ENCODE results near the gene CYRIA. TPM values are rescaled to one million over a fixed set of nuclear protein-coding genes. Genes with fewer than 3 reads are reported as not detected.
A peak's percentile ranks its signal among the peaks of the same experiment; 100 is the strongest.

The CYRIA gene
- total RNA-seq, 1 donor from 2014 or later, result 76.1 TPM

DNA sequence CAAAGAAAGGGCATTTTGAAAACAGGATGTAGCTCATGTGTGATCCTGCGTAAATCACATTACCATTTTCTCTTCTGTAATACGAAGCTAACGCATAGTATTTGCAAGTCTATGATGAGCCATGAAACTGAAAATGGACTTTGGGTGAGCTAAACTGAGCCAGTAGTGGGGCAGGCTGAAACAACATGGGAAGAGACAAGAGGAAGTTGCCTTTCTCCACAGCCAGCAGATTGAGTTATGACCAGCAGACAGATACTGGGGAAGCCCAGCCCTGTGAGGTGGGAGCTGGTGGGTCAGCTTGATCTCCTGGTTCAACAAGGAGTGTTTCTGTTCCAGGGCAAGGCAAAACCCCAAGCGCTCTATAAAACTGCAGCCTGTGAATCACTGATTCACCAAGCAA is 11.8 kb downstream of the CYRIA start:
- Mint-ChIP-seq H3K36me3 (ENCODE audit: low read depth) (peaks cover 51% of the 10 kb centered on the region), H3K27ac (peak overlapping the region; percentile 89), H3K9me3 (no peaks in the 10 kb centered on the region), H3K4me1 (peaks cover 100% of the 10 kb centered on the region), H3K27me3 (no peaks in the 10 kb centered on the region), H3K4me3 (peak overlapping the region; percentile 53)
- ChIA-PET POLR2A (interaction anchor here (0.7 to 8.7 kb wide), 7 partner anchors 8 to 31 kb away, joined by 4 to 84 read pairs (median 8); partner anchors contain the start of gene CYRIA), CTCF (interaction anchor here (0.9 to 3.1 kb wide), 8 partner anchors 11 to 103 kb away, joined by 3 to 12 read pairs (median 6); no protein-coding TSS in a partner anchor)
- intact Hi-C loops (cut with micrococcal nuclease), result loop anchor here (1.0 kb wide), 2 partner anchors 60 to 76 kb away; no protein-coding TSS in a partner anchor
- DNase-seq, result no peak
- TF ChIP-seq, protein P1, sequence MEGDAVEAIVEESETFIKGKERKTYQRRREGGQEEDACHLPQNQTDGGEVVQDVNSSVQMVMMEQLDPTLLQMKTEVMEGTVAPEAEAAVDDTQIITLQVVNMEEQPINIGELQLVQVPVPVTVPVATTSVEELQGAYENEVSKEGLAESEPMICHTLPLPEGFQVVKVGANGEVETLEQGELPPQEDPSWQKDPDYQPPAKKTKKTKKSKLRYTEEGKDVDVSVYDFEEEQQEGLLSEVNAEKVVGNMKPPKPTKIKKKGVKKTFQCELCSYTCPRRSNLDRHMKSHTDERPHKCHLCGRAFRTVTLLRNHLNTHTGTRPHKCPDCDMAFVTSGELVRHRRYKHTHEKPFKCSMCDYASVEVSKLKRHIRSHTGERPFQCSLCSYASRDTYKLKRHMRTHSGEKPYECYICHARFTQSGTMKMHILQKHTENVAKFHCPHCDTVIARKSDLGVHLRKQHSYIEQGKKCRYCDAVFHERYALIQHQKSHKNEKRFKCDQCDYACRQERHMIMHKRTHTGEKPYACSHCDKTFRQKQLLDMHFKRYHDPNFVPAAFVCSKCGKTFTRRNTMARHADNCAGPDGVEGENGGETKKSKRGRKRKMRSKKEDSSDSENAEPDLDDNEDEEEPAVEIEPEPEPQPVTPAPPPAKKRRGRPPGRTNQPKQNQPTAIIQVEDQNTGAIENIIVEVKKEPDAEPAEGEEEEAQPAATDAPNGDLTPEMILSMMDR (IDR thresholded peaks at IDR 0.05), result no peak
- peak; percentile 51 for ATAC-seq (ENCODE audit: low read depth)

GRCh38 chr2:16653083-16653375 is 12.6 kb downstream of the CYRIA start:
- H3K27ac Mint-ChIP-seq, result peak overlapping the region; percentile 89
- peaks cover 99% of the 10 kb centered on the region for H3K4me1 Mint-ChIP-seq
- DNase-seq (no peak), ATAC-seq (ENCODE audit: low read depth) (no peak)
- peak overlapping the region; percentile 32 for H3K4me3 Mint-ChIP-seq
- CTCF ChIA-PET, result interaction anchor here (1.0 to 2.4 kb wide), 3 partner anchors 22 to 104 kb away, joined by 3 to 11 read pairs (median 5); no protein-coding TSS in a partner anchor
- TF ChIP-seq, protein P1 (IDR thresholded peaks at IDR 0.05), result no peak
- H3K36me3 Mint-ChIP-seq (ENCODE audit: low read depth), result peaks cover 51% of the 10 kb centered on the region
- H3K9me3 Mint-ChIP-seq, result no peaks in the 10 kb centered on the region
- H3K27me3 Mint-ChIP-seq, result no peaks in the 10 kb centered on the region
- POLR2A ChIA-PET, result interaction anchor here (0.7 to 8.7 kb wide), 3 partner anchors 12 to 25 kb away, joined by 4 to 84 read pairs (median 48); partner anchors contain the start of gene CYRIA
- intact Hi-C loops (cut with micrococcal nuclease), result loop anchor here (1.0 kb wide), 2 partner anchors 60 to 76 kb away; no protein-coding TSS in a partner anchor

DNA sequence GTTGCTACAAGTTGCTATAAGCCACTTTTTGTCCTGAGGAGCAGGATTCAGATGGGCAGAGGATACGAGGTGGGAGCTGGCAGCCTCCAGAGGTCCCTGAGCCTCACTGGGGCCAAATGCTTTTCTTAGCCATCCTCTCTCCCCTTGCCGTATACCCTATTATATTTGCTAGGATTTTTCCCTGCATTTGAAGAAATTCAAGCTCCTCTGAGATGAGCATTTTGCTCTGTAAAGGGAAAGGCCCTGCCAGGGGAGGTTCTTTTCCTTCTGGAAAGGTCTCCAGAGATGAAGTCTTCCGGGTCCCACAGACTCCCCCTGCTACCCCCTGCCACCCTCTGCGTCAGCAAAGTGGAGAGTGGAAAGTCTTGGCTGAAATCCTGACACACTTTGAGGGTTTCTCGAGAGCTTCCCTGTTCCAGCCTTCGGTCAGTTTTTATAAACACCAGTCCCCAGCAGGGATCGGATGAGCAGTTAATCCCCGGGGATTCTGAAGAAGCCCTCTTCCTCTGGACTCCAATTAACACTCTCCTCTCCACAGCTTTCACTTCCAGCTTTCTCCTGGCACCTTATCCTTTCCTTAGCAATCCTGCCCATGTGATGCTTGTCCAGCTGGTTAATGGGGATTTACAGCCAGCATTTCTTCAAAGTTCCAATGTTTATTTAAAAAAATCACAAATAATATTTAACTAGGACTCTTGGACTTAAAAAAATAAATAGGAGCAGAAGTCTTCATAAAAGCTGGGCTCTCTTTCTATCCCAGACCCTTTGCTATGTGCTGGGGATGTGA is 13.1 kb downstream of the CYRIA start:
- Mint-ChIP-seq H3K36me3 (ENCODE audit: low read depth) (peaks cover 56% of the 10 kb centered on the region), H3K9me3 (no peaks in the 10 kb centered on the region), H3K27me3 (no peaks in the 10 kb centered on the region), H3K27ac (peak overlapping the region; percentile 89), H3K4me3 (peak overlapping the region; percentile 6), H3K4me1 (peaks cover 99% of the 10 kb centered on the region)
- TF ChIP-seq, protein P1 (IDR thresholded peaks at IDR 0.05), result no peak
- ChIA-PET POLR2A (interaction anchor here (1.0 to 8.7 kb wide), 4 partner anchors 9 to 24 kb away, joined by 3 to 84 read pairs (median 6); no protein-coding TSS in a partner anchor), CTCF (interaction anchor here (1.2 to 2.4 kb wide), 2 partner anchors 16 to 104 kb away, joined by 4 to 11 read pairs; no protein-coding TSS in a partner anchor)
- DNase-seq, result no peak
- ATAC-seq (ENCODE audit: low read depth), result no peak
- intact Hi-C loops (cut with micrococcal nuclease), result loop anchor here (1.0 kb wide), 2 partner anchors 61 to 77 kb away; no protein-coding TSS in a partner anchor

- ChIA-PET POLR2A (interaction anchor here (0.6 to 2.0 kb wide), 7 partner anchors 9 to 107 kb away, joined by 3 to 9 read pairs (median 3); no protein-coding TSS in a partner anchor), CTCF (interaction anchor here (1.3 to 2.1 kb wide), 4 partner anchors 11 to 106 kb away, joined by 3 to 7 read pairs (median 6); no protein-coding TSS in a partner anchor)
- DNase-seq, result no peak
- TF ChIP-seq, protein P1 (IDR thresholded peaks at IDR 0.05), result no peak
- peaks cover 98% of the 10 kb centered on the region for H3K4me1 Mint-ChIP-seq
- peak overlapping the region; percentile 95 for H3K27ac Mint-ChIP-seq
- no peaks in the 10 kb centered on the region for H3K9me3 Mint-ChIP-seq
- ATAC-seq (ENCODE audit: low read depth), result peak; percentile 56
- no peaks in the 10 kb centered on the region for H3K27me3 Mint-ChIP-seq
- H3K36me3 Mint-ChIP-seq (ENCODE audit: low read depth), result peaks cover 67% of the 10 kb centered on the region
- intact Hi-C loops (cut with micrococcal nuclease), result loop anchor here (1.0 to 2.0 kb wide), 2 partner anchors 14 to 25 kb away; partner anchors contain the start of gene CYRIA
- peak overlapping the region; percentile 77 for H3K4me3 Mint-ChIP-seq
These were observed 15.1 kb downstream of the CYRIA start for GRCh38 chr2:16650287-16651249.
